Heart left ventricle (tissue), 16 donors: ENCODE measurements around the gene NDUFV1. TPM values are rescaled to one million over a fixed set of nuclear protein-coding genes. Genes with fewer than 3 reads are reported as not detected.

Source experiments
- ATAC-seq, 4 donors: fragments of 200-7000 bp; cut with Tn5 transposase; one replicate each; pipeline ENCODE4 v1.9.1; 2020 to 2022; ENCODE audit warnings: moderate library complexity in 4 of 4, mild to moderate bottlenecking in 3 of 4, moderate number of reproducible peaks in 1 of 4
- DNase-seq, 5 donors: peaks; one replicate each; pipeline ENCODE4 v3.0.0-alpha.2; 2020
- H3K27ac ChIP-seq, 12 donors: fragments of 200-600 bp; sonication (generic) in 4 of 12; one replicate each; pipeline versions ENCODE4 v1.5.0 to v1.8.0; 2016 to 2022; ENCODE audit warnings: mild to moderate bottlenecking in 2 of 12
- H3K27me3 ChIP-seq, 9 donors: fragments of 200-600 bp; sonication (generic) in 2 of 9; one replicate each; pipeline versions ENCODE4 v1.5.1 to v1.8.0; 2016 to 2022; ENCODE audit warnings: mild to moderate bottlenecking in 3 of 9
- H3K36me3 ChIP-seq, 9 donors: fragments of 200-600 bp; sonication (generic) in 2 of 9; one replicate each; pipeline versions ENCODE4 v1.5.0 to v1.8.0; 2018 to 2022; ENCODE audit warnings: mild to moderate bottlenecking in 2 of 9
- H3K4me1 ChIP-seq, 12 donors: fragments of 200-600 bp; sonication (generic) in 4 of 12; one replicate each; pipeline versions ENCODE4 v1.5.0 to v1.8.0; 2016 to 2022; ENCODE audit warnings: mild to moderate bottlenecking in 3 of 12
- H3K4me3 ChIP-seq, 12 donors: fragments of 200-600 bp; sonication (generic) in 4 of 12; one replicate each; pipeline versions ENCODE4 v1.5.0 to v1.8.0; 2017 to 2022; ENCODE audit warnings: mild to moderate bottlenecking in 9 of 12, moderate library complexity in 4 of 12
- H3K9me3 ChIP-seq, 12 donors: fragments of 200-600 bp; sonication (generic) in 4 of 12; one replicate each; pipeline versions ENCODE4 v1.5.0 to v1.8.0; 2016 to 2022; ENCODE audit warnings: mild to moderate bottlenecking in 1 of 12
- CTCF ChIP-seq, 12 donors: fragments of 200-600 bp; sonication (generic) in 4 of 12; IDR thresholded peaks; one replicate each; pipeline versions ENCODE4 v1.5.0 to v1.8.0; 2018 to 2022; ENCODE audit warnings: antibody characterized with exemption in 12 of 12, mild to moderate bottlenecking in 5 of 12
- POLR2A ChIP-seq, 2 donors: fragments of 450-650 bp; IDR thresholded peaks; one replicate each; pipeline ENCODE4 v1.6.1; 2017; ENCODE audit warnings: antibody characterized with exemption in 2 of 2, mild to moderate bottlenecking in 2 of 2, moderate library complexity in 2 of 2
- whole genome bisulfite sequencing, 4 donors: extraction: QIAGEN DNeasy Blood & Tissue Kit in 2 of 4; methylation state at CpG; one replicate each; pipeline versions ENCODE4 v1.1.5 to v1.1.7; 2013 to 2018; 5-methylcytosine and 5-hydroxymethylcytosine counted together
- intact Hi-C, 10 donors: fragments of 100-400 bp; cut with DNase I; formaldehyde crosslinking; loops; one replicate each; pipeline versions ENCODE4 v1.11.1 to v1.14.2; 2022
- polyA plus RNA-seq, 2 donors: library from polyadenylated mRNA; stranded (reverse); fragments of 200-250 nt; gene quantifications; one replicate each; pipeline ENCODE4 v1.2.3, GENCODE V29; 2013
- total RNA-seq, 9 donors: library from RNA; depleted of rRNA in 2 of 9; stranded (reverse); fragments of >200 nt in 2 of 9; fragmentation: NEBNext Ultra II Directional in 3 of 9; extraction: Animal tissue kit (Norgen Biotek cat#: 25700) in 3 of 9; gene quantifications; one replicate each; pipeline versions ENCODE4 v1.1.0 to v1.2.4, GENCODE V29; 2016 to 2023
- donor health status: ischemic (EF 13 %, LVEDD 7.1; RV severe dilation, severe dysfunction).
- donor health status: healthy with polysubstance abuse.
- donor health status: DM: no; HTN: yes; CAD: no.
- donor health status: DM: no; HTN: no; CAD: no.
- donor health status: ischemic (EF 25% LVEDD 6.9; RV normal size, moderate dysfunction).
- donor health status: ischemic (EF 25% LVEDD 5.7; RV mildly dilated, moderate dysfunction).
- donor health status: healthy.
- donor health status: DM: yes; HTN: yes; CAD: no.
- donor health status: ischemic (EF 35%, LVEDD 5.7; RV mildly dilated, moderate dysfunction).
- donor health status: nonischemic (EF 11% LVEDD 7.7; RV severe dilation, severe dysfunction).
- donor health status: DM: yes; HTN: yes; CAD: no.
- donor health status: PGD.
- donor health status: ischemic (EF 29% LVEDD 5.4; RV normal size, mild dysfunction).
- donor health status: nonischemic (EF 23%, LVEDD 6.1; RV moderate dilation, normal function).

The NDUFV1 gene
- total and polyA plus RNA-seq, 11 donors: 340 to 897 (median 540) TPM

GRCh38 chr11:67614730-67615714 is 8.3 kb downstream of the NDUFV1 start:
- 82 to 90% (median 83%) methylated on average over 7 to 18 of the region's 18 CpGs for WGBS, 4 donors
- intact Hi-C loops: loop anchor here in 1 of 10 donors (5.0 kb wide), 1 partner anchor 47 kb away; no protein-coding TSS in a partner anchor
- Histone ChIP-seq H3K4me3 (no peak overlapping the region), H3K27ac (peak overlapping the region in 4 of 12 donors; percentile 53 to 88 (median 59)), H3K36me3 (peaks cover 0 to 34% (median 29%) of the 10 kb centered on the region in 9 donors), H3K4me1 (peaks cover 0 to 38% (median 12%) of the 10 kb centered on the region in 12 donors), H3K9me3 (no peaks in the 10 kb centered on the region), H3K27me3 (peaks cover 0 to 15% (median 0%) of the 10 kb centered on the region in 9 donors)
- TF ChIP-seq POLR2A (IDR thresholded peaks at IDR 0.05): no peak
- TF ChIP-seq CTCF (IDR thresholded peaks at IDR 0.05): peak; percentile 19 to 56 (median 38)
- ATAC-seq (peak; percentile 5 to 49 (median 24)), DNase-seq (peak in 3 of 5 donors; percentile 38 to 69 (median 67))

- Histone ChIP-seq H3K4me1 (peaks cover 0 to 38% (median 12%) of the 10 kb centered on the region in 12 donors), H3K4me3 (no peak overlapping the region), H3K27me3 (peaks cover 0 to 15% (median 0%) of the 10 kb centered on the region in 9 donors), H3K27ac (peak overlapping the region in 1 of 12 donors; percentile 29), H3K9me3 (no peaks in the 10 kb centered on the region), H3K36me3 (peaks cover 0 to 25% (median 20%) of the 10 kb centered on the region in 9 donors)
- intact Hi-C loops: no loop called here
- DNase-seq: peak in 1 of 5 donors; percentile 58
- ATAC-seq: peak in 2 of 4 donors; percentile 3 to 6
- no peak for TF ChIP-seq POLR2A (IDR thresholded peaks at IDR 0.05)
- TF ChIP-seq CTCF (IDR thresholded peaks at IDR 0.05): peak in 1 of 12 donors; percentile 5
- 30 to 60% (median 47%) methylated on average over 28 to 34 of the region's 34 CpGs for WGBS, 4 donors
Observed at GRCh38 chr11:67615728-67616430, 9.1 kb downstream of the NDUFV1 start.

GRCh38 chr11:67616431-67617242 is 9.9 kb downstream of the NDUFV1 start:
- Histone ChIP-seq H3K27ac (peak overlapping the region in 2 of 12 donors; percentile 42 to 57), H3K27me3 (peaks cover 0 to 15% (median 0%) of the 10 kb centered on the region in 9 donors), H3K4me1 (peaks cover 0 to 38% (median 12%) of the 10 kb centered on the region in 12 donors), H3K36me3 (peaks cover 0 to 18% (median 13%) of the 10 kb centered on the region in 9 donors), H3K4me3 (no peak overlapping the region), H3K9me3 (no peaks in the 10 kb centered on the region)
- ATAC-seq (peak in 3 of 4 donors; percentile 9 to 36 (median 21)), DNase-seq (no peak)
- 19 to 46% (median 25%) methylated on average over 9 to 11 of the region's 11 CpGs for WGBS, 4 donors
- intact Hi-C loops: no loop called here
- TF ChIP-seq CTCF (IDR thresholded peaks at IDR 0.05): no peak
- no peak for TF ChIP-seq POLR2A (IDR thresholded peaks at IDR 0.05)
